ENCODE results near the gene TMEM250. TPM values are rescaled to one million over a fixed set of nuclear protein-coding genes. Genes with fewer than 3 reads are reported as not detected.

Gene TMEM250
- total RNA-seq (2022; extraction: Qiagen RNA extraction) = 36.5 to 48.0 TPM (median 45.2 TPM) in 5 replicates

GRCh38 chr9:136118320-136119060 is at the start of gene TMEM250:
Gene TMEM250, minus strand, starts transcription at chr9:136118875. Its CDS starts 1,975 bp downstream, at chr9:136116900.

GRCh38 chr9:136095070-136096058 is 23.3 kb downstream of the TMEM250 start, which contains the start of gene NACC2:
Gene NACC2, minus strand, starts transcription at chr9:136095289. Its CDS starts 44,768 bp downstream, at chr9:136050521.

Other genes with a start within 250 kb of the TMEM250 start
- 19.6 to 30.8 TPM (median 22.1 TPM) in 5 replicates for gene CAMSAP1, start 211.3 kb downstream of the TMEM250 start, total RNA-seq (2022; extraction: Qiagen RNA extraction)
- 32.1 to 38.0 TPM (median 34.6 TPM) in 5 replicates for gene UBAC1, start 157.5 kb downstream of the TMEM250 start, total RNA-seq (2022; extraction: Qiagen RNA extraction)
- gene NACC2, start 23.6 kb downstream of the TMEM250 start, total RNA-seq (2022; extraction: Qiagen RNA extraction) = 32.4 to 36.5 TPM (median 34.7 TPM) in 5 replicates
- 0.03 to 0.16 TPM (median 0.10 TPM) in 4 of 5 replicates, not detected in the other for gene LHX3, start 86.3 kb upstream of the TMEM250 start, total RNA-seq (2022; extraction: Qiagen RNA extraction)
- 25.4 to 28.6 TPM (median 27.0 TPM) in 5 replicates for gene QSOX2, start 126.9 kb upstream of the TMEM250 start, total RNA-seq (2022; extraction: Qiagen RNA extraction)
- gene CCDC187, start 185.2 kb upstream of the TMEM250 start, total RNA-seq (2022; extraction: Qiagen RNA extraction) = 0.02 to 0.03 TPM in 2 of 5 replicates, not detected in the others
- 10.3 to 14.9 TPM (median 13.5 TPM) in 5 replicates for gene GPSM1, start 208.7 kb upstream of the TMEM250 start, total RNA-seq (2022; extraction: Qiagen RNA extraction)
- 18.3 to 40.2 TPM (median 36.0 TPM) in 5 replicates for gene DNLZ, start 244.9 kb upstream of the TMEM250 start, total RNA-seq (2022; extraction: Qiagen RNA extraction)